HAP-1 (cell line): ENCODE results near the gene CSAG1.
"Not testable (repeated sequence)": the region's sequence is repeated elsewhere in the genome, so short reads cannot be mapped to it uniquely, and the experiment has no call there.

Experiments used
- DNase-seq, 2 experiments: peaks; one replicate each; pipeline ENCODE4 v3.0.0-alpha.2; 2016 to 2020; ENCODE audit warnings: low spot score in 2 of 2
- H3K27me3 ChIP-seq: fragments of 250-450 bp; sonication (Bioruptor Pico); 2 replicates; pipeline ENCODE4 v1.5.1; 2020; ENCODE audit warnings: low read depth, mild to moderate bottlenecking, moderate library complexity
- H3K36me3 ChIP-seq: fragments of 250-450 bp; sonication (Bioruptor Pico); replicated peaks from 2 replicates; pipeline ENCODE4 v1.5.1; 2020; ENCODE audit warnings: mild to moderate bottlenecking
- H3K4me1 ChIP-seq: fragments of 250-450 bp; sonication (Bioruptor Pico); 2 replicates; pipeline ENCODE4 v1.5.1; 2020; ENCODE audit warnings: mild to moderate bottlenecking
- H3K4me3 ChIP-seq: fragments of 250-450 bp; sonication (Bioruptor Pico); 2 replicates; pipeline ENCODE4 v1.5.1; 2020; ENCODE audit warnings: mild to moderate bottlenecking, moderate library complexity
- H3K9me3 ChIP-seq: fragments of 250-450 bp; sonication (Bioruptor Pico); 2 replicates; pipeline ENCODE4 v1.5.1; 2020; ENCODE audit warnings: mild to moderate bottlenecking, moderate library complexity
- in situ Hi-C: fragments of 300-500 bp; cut with MboI; formaldehyde crosslinking; loops from 3 replicates; pipeline ENCODE4 v1.14.3; 2020; ENCODE audit warnings: low sequenced_read_pairs, inconsistent platforms, mixed read lengths

CSAG1 gene

DNA sequence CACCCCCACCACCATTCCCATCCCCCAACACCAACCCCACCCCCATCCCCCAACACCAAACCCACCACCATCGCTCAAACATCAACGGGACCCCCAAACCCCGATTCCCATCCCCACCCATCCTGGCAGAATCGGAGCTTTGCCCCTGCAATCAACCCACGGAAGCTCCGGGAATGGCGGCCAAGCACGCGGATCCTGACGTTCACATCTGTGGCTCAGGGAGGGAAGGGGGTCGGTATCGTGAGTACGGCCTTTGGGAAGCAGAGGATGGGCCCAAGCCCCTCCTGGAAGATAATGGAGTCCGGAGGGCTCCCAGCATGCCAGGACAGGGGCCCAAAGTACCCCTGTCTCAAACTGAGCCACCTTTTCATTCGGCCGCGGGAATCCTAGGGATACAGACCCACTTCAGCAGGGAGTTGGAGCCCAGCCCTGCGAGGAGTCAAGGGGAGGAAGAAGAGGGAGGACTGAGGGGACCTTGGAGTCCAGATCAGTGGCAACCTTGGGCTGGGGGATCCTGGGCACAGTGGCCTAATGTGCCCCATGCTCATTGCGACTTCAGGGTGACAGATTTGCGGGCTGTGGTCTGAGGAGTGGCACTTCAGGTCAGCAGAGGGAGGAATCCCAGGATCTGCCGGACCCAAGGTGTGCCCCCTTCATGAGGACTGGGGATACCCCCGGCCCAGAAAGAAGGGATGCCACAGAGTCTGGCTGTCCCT, 780 bp upstream of the CSAG1 start:
- in situ Hi-C loops, H3K27me3 ChIP-seq, H3K9me3 ChIP-seq, H3K4me1 ChIP-seq, H3K4me3 ChIP-seq, DNase-seq, H3K36me3 ChIP-seq: not testable (repeated sequence)

DNA sequence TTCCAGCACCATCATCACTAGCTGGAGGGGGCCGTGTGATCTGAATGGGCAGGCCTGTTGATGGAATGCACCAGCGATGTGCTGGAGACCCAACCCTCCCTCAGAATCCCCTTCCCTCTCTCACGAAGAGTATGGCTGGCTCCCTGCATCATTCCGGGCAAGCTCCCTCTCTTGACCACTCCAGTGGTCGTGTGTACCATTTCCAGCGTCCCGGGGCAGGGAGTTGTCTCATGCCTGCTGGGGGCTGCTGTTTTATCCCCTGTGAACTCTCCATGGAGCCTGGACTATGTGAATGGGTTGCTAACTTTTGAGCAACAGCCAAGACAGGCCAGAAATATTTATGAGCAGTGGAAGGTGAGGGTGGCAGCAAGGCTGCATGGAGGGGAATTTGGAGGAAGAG, 8.1 kb downstream of the CSAG1 start:
- in situ Hi-C loops = no loop called here
- Histone ChIP-seq H3K4me3 (no peak overlapping the region), H3K27me3 (no peaks in the 10 kb centered on the region), H3K9me3 (no peaks in the 10 kb centered on the region), H3K36me3 (no peaks in the 10 kb centered on the region), H3K4me1 (no peaks in the 10 kb centered on the region)
- DNase-seq = no peak

DNA sequence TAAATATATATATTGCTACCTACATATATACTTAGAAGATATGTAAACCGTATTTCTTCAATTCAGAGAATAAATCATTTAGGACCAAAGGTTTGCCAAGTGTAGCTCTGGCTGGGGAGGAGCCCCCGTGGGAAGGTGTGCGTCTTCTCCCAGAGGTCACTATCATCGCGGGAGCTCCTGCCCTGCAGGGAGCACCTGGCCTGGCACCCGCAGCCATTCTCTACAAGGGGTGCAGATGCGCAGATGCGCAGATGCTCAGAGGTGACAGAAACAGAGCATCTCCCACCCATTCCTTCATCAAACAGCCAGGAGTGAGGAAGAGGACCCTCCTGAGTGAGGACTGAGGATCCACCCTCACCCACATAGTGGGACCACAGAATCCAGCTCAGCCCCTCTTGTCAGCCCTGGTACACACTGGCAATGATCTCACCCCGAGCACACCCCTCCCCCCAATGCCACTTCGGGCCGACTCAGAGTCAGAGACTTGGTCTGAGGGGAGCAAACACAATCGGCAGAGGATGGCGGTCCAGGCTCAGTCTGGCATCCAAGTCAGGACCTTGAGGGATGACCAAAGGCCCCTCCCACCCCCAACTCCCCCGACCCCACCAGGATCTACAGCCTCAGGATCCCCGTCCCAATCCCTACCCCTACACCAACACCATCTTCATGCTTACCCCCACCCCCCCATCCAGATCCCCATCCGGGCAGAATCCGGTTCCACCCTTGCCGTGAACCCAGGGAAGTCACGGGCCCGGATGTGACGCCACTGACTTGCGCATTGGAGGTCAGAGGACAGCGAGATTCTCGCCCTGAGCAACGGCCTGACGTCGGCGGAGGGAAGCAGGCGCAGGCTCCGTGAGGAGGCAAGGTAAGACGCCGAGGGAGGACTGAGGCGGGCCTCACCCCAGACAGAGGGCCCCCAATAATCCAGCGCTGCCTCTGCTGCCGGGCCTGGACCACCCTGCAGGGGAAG, 19.4 kb downstream of the CSAG1 start, which contains the start of gene MAGEA2B:
Gene MAGEA2B, plus strand, starts transcription at position 814 of the 973 bp plus-strand sequence. CDS start 2,479 bp downstream, outside the sequence.
- H3K4me3 ChIP-seq, H3K27me3 ChIP-seq, H3K9me3 ChIP-seq, DNase-seq, H3K36me3 ChIP-seq, in situ Hi-C loops, H3K4me1 ChIP-seq: not testable (repeated sequence)

DNA sequence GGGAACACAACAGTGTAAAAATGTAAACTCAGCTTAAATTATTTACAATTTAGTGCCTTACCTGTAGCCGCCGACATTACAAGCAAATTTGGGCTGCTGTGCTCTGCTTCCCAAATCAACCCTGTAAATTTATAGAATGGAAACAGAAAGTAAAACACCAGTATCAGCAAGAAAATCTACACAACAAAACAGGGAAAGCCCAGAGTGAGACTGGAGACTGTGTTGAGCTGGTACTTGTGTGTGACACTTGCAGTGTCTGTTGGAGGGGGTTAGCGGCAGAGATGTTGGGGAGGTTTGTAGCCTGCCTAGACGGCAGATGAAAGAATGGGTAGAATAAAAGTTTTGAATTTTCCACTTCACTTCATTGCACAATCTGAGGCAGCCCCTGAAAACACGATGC, 20.3 kb downstream of the CSAG1 start:
- H3K9me3 ChIP-seq, H3K4me3 ChIP-seq, H3K27me3 ChIP-seq, in situ Hi-C loops, DNase-seq, H3K36me3 ChIP-seq, H3K4me1 ChIP-seq: not testable (repeated sequence)

DNA sequence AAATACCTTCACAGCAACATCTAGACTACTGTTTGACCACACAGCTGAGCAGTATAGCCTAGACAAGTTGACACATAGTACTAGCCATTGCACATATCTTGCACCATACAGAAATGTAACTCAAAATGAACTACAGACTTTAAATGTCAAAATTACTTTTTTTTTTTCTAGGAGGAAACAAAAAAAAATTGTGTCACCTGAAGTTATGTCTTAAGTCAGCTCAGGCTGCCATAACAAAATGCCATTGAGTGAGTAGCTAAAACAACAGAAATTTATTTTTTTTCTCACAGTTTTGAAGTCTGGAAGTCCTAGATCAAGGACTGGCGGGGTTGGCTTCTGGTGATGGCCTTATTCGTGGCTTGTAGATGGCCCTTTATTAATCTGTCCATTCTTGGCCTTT, 24.3 kb downstream of the CSAG1 start, which contains the start of gene CSAG2:
Gene CSAG2, minus strand, starts transcription at position 101 of the 400 bp plus-strand sequence. CDS start 161 bp downstream, outside the sequence.
- H3K27me3 ChIP-seq, H3K4me3 ChIP-seq, H3K4me1 ChIP-seq, H3K36me3 ChIP-seq, DNase-seq, H3K9me3 ChIP-seq, in situ Hi-C loops: not testable (repeated sequence)

DNA sequence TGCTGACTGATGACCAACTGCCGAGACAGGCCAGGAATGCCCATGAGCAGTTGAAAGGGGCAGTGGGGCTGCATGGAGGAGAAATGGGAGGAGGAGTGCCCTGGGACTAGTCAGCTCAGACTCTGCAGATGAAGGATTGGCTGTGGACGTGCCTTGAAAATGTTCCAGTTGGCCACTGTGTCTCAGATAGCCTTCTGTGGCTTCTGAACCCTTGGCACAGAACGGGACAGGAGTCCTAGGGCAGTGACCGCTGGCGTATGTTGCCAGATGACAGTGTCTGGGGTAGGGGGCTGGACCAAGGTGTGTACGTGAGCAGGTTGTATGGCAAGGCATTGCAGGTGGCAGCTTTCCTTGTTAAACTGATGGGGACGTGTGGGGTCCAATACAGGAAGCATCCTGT, 27.0 kb downstream of the CSAG1 start:
- in situ Hi-C loops, H3K36me3 ChIP-seq, DNase-seq, H3K4me1 ChIP-seq, H3K4me3 ChIP-seq, H3K27me3 ChIP-seq, H3K9me3 ChIP-seq: not testable (repeated sequence)

DNA sequence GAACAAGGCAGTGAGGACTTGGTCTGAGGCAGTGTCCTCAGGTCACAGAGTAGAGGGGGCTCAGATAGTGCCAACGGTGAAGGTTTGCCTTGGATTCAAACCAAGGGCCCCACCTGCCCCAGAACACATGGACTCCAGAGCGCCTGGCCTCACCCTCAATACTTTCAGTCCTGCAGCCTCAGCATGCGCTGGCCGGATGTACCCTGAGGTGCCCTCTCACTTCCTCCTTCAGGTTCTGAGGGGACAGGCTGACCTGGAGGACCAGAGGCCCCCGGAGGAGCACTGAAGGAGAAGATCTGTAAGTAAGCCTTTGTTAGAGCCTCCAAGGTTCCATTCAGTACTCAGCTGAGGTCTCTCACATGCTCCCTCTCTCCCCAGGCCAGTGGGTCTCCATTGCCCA, 33.1 kb downstream of the CSAG1 start:
- H3K27me3 ChIP-seq, H3K4me1 ChIP-seq, DNase-seq, H3K9me3 ChIP-seq, in situ Hi-C loops, H3K36me3 ChIP-seq, H3K4me3 ChIP-seq: not testable (repeated sequence)

DNA sequence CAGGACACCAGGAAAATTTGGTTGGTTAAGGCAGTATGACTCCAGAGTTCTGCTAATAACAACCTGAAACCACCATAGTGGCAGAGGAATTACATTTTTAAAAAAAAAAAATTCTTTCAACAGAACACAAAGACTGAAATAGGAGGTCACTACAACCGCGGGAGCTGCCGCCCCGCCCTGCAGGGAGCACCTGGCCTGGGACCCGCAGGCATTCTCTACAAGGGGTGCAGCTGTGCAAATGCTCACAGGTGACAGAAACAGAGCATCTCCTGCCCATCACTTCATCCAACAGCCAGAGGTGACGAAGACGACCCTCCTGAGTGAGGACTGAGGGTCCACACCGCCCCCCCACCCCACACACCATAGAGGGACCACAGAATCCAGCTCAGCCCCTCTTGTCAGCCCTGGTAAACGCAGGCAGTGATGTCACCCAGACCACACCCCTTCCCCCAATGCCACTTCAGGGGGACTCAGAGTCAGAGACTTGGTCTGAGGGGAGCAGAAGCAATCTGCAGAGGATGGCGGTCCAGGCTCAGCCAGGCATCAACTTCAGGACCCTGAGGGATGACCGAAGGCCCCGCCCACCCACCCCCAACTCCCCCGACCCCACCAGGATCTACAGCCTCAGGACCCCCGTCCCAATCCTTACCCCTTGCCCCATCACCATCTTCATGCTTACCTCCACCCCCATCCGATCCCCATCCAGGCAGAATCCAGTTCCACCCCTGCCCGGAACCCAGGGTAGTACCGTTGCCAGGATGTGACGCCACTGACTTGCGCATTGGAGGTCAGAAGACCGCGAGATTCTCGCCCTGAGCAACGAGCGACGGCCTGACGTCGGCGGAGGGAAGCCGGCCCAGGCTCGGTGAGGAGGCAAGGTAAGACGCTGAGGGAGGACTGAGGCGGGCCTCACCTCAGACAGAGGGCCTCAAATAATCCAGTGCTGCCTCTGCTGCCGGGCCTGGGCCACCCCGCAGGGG, 35.3 kb downstream of the CSAG1 start, which contains the start of gene MAGEA3:
Gene MAGEA3, plus strand, starts transcription at position 843 of the 980 bp plus-strand sequence. CDS start 2,039 bp downstream, outside the sequence.
- H3K36me3 ChIP-seq, in situ Hi-C loops: not testable (repeated sequence)

DNA sequence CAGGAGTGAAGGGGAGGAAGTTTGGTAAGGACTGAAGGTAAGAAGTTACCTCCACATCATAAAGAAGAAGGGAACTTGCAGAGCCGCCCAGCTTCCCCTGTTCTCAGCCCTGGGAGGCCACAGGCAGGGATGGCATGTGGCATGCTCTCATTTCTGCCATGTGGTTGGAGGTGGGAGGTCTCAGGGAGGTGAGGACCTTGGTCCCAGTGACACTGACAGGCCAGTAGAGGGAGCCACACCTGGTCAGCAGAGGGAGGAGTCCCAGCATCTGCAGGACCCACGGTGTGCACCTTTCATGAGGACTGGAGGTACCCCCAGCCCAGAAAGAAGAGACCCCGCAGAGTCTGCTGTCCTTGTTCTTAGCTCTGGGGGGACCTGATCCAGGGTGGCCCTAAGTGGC, 52.5 kb downstream of the CSAG1 start:
- H3K4me3 ChIP-seq, H3K36me3 ChIP-seq, H3K27me3 ChIP-seq, DNase-seq, H3K4me1 ChIP-seq, H3K9me3 ChIP-seq, in situ Hi-C loops: not testable (repeated sequence)

More for the DNA sequence above, 35.3 kb downstream of the CSAG1 start, which contains the start of gene MAGEA3:
- not testable (repeated sequence) for H3K9me3 ChIP-seq, H3K4me1 ChIP-seq, H3K4me3 ChIP-seq, H3K27me3 ChIP-seq, DNase-seq
